ENCODE results near the gene GRAMD1C. TPM values are rescaled to one million over a fixed set of nuclear protein-coding genes. Genes with fewer than 3 reads are reported as not detected.
"Not testable (repeated sequence)": the region's sequence is repeated elsewhere in the genome, so short reads cannot be mapped to it uniquely, and the experiment has no call there.

The GRAMD1C gene
- polyA plus RNA-seq, 12 donors, result 1.4 to 6.4 (median 2.1) TPM; not detected in 2

GRCh38 chr3:113849841-113850240 is 11.3 kb downstream of the GRAMD1C start:
- DNase-seq, result not testable (repeated sequence)

- DNase-seq, result not testable (repeated sequence)
Measured at GRCh38 chr3:113850391-113850790, 11.8 kb downstream of the GRAMD1C start.

DNA sequence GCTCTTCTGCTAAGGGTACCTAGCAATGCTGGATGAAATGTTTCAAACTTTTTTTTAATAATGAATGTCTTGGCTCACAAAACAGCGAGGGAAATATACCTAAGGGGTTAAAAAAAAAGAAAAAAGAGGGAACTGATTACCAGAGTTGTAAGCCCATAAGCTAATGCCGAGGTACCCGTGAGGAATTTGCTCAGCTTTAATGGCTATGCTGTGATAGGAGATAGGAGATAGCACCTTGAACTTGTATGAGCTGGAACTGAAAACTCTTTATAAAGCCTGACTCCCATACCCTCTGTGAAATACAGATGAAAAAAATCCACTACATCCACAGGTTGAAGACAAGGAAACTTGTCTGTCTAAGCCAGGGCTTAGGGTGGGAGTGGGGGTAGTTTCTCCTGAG is 13.9 kb downstream of the GRAMD1C start:
- DNase-seq, result no peak

DNA sequence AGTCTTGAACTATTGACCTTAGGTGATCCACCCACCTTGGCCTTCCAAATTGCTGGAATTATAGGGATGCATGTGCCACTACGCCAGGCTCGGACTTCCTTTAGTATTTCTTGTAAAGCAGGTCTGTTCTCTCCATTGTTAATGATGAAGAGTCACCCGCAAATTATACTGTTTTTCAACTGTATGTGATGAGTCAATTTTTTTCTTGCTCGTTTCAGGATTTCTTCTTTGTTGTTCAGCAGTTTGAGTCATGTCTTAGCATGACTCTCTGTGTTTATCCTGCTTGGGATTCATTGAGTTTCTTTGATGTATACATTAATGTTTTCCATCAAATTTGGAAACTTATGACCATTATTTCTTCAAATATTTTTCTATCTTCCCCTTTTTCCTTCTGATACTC is 28.9 kb downstream of the GRAMD1C start:
- no peak for DNase-seq

DNA sequence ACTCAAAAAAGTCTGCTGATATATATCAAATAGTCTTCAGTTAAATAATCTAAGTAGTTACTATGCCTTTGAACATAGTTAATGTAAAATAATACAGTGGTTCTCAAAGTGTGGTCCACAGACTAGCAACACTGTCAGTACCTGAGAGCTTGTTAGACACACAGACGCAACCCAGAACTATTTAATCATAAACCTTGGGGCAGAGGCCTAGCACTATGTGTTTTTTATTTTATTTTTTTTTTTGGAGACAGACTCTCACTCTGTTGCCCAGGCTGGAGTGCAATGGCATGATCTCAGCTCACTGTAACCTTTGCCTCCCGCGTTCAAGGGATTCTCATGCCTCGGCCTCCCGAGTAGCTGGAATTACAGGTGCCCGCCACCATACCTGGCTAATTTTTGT is 34.7 kb downstream of the GRAMD1C start:
- DNase-seq, result no peak

- DNase-seq, result no peak
Measured at GRCh38 chr3:113873814-113874526, 35.4 kb downstream of the GRAMD1C start.

GRCh38 chr3:113878403-113878802 is 39.8 kb downstream of the GRAMD1C start:
- no peak for DNase-seq

- no peak for DNase-seq
Measured at GRCh38 chr3:113885050-113885449, 46.5 kb downstream of the GRAMD1C start.

DNA sequence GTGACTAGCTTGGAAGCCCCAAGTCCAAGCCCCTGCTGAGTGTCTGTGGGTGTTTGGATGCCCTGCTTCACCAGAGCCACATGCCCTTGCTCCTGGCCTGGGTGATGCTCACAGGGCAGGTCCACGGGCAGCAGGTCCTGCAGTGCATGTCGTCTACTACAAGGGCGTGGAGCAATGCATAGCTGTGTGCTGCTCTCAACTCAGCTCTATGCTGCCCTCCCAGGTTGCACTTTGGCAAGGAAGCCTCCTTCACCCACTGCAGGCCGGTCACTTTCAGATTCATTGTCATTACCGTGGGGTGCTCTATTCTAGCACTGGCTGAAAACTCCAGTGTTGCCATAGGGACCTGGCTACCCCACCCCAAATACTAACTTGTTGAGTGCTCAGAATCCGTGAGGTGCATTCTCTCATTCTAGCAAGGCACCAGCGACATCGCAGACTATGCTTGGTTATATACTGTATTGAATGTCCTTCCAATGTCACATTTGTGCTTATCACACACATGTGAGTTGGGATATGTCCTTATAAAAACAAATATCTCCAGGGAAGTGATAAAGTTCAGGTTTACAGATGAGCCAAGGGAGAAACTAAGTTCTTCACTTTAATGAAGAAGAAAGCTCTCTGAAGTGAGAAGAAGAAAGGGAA is 51.8 kb downstream of the GRAMD1C start:
- DNase-seq, result no peak

GRCh38 chr3:113894927-113895326 is 56.3 kb downstream of the GRAMD1C start:
- no peak for DNase-seq

DNA sequence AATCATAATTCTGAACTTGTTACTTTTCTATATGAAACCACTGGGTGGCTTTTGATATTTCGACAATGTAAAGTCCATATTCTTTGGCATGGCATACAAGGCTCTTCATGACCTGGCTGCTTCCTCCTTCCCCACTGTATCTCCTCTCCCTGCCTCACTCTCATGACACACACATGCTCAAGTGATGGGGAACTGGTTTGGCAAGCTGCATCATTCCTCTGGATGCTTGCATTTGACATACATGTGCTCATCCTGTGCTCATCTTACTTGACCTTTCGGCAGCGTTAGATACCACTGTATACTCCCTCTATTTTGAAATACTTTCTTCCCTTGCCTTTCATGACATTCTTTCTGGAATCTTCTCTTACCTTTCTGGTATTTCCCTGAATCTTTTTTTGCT is 57.4 kb downstream of the GRAMD1C start:
- DNase-seq, result no peak

- no peak for DNase-seq
Measured at GRCh38 chr3:113896930-113897329, 58.3 kb downstream of the GRAMD1C start.

- no peak for DNase-seq
Measured at GRCh38 chr3:113897373-113897777, 58.8 kb downstream of the GRAMD1C start.

DNA sequence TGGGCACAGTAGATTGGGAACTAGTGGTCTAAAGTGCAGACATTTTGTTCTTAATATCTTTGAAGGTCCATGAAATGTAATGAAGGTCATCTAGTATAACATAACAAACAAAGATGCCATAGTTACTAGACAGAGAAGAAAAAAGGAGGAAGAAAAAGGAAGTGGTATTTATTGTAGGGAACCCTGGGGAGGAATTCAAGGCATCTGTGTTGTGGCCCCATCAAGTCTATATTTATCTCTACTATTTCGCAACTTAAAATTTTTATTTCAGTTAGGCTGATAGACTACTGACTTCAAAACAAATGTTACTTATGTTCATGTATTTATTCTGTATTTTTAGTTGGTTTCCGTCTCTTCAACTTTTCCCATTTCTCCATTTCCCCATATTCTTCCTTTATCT is 60.3 kb downstream of the GRAMD1C start:
- no peak for DNase-seq

GRCh38 chr3:113906568-113907140 is 68.1 kb downstream of the GRAMD1C start:
- DNase-seq, result no peak

GRCh38 chr3:113908133-113908532 is 69.5 kb downstream of the GRAMD1C start:
- DNase-seq, result no peak

- no peak for DNase-seq
Measured at GRCh38 chr3:113910966-113911365, 72.4 kb downstream of the GRAMD1C start.

GRCh38 chr3:113912552-113913236 is 74.1 kb downstream of the GRAMD1C start:
- peak; percentile 2 for DNase-seq

DNA sequence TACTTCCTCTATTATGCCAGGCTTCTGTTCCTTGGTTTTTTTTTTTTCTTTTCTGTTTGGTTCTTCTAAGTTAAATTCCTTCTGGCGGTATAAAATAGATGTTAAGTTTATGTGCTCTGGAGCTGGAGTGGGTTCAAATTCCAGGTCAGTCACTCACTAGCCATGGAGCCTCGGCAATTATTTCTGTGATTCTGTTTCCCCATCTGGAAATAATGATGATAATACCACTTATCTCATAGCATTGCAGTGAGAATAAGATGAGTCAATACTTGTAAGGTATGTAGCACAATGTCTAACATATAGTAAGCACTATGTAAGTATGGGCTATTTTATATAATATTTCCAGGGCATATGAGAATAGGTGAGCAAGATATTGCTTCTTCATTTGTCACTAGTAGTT is 76.1 kb downstream of the GRAMD1C start:
- no peak for DNase-seq

DNA sequence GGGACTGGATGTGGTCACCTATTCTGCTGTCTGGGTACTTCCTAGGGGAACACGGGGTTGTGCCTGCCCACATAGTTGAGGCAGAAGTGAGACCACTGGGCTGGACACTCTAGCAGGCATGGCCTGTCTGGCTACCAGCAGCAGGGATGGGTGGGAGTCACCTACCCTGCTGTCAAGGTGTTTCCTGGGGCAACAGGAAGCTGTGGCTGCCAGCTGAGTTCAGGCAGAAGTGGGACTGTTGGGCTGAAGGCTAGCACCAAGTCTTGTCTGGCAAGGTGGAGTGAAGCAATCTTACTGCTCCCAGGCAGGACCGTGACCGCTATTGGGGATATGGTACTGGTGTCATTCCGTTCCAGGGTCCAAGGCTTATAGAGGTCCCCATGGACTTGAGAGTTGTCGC is 89.0 kb downstream of the GRAMD1C start:
- no peak for DNase-seq

GRCh38 chr3:113946831-113947230 is 108.2 kb downstream of the GRAMD1C start:
- no peak for DNase-seq

GRCh38 chr3:113947372-113948014 is 108.9 kb downstream of the GRAMD1C start, which contains the start of gene ZDHHC23:
TSS of gene ZDHHC23 (plus strand) at chr3:113948013. CDS start at chr3:113948803, 790 bp downstream.
- peak; percentile 23 for DNase-seq

Data from muscle of arm (tissue), 12 donors.